HuH-7 (cell line): Measurements from ENCODE around the gene CPHXL.

Experiments
- DNase-seq: peaks from one replicate; pipeline ENCODE4 v3.0.0; 2011; ENCODE audit warnings: low spot score

Gene CPHXL

DNA sequence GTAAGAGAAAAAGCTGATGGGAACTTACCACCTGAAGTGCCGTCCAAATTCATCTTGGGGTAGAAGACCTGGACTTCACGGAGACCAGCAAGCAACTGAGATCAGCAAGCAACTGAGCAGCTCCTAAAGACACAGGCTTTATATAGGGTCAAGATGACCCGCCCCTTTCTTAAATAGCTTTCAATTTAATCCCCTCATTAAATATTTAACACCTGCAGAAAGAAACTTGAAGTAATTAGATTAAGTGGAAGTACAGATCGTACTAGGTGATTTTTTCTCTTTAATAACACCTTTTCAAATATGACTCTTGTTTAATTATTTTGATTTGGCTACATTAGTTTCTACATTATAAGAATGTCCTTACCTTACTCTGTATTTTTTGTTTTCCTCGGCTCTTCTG lies at the start of gene CPHXL:
Gene CPHXL (minus strand): TSS at position 101 of the 400 bp plus-strand sequence. CDS start 48 bp downstream, at position 53.
- DNase-seq, result no peak

DNA sequence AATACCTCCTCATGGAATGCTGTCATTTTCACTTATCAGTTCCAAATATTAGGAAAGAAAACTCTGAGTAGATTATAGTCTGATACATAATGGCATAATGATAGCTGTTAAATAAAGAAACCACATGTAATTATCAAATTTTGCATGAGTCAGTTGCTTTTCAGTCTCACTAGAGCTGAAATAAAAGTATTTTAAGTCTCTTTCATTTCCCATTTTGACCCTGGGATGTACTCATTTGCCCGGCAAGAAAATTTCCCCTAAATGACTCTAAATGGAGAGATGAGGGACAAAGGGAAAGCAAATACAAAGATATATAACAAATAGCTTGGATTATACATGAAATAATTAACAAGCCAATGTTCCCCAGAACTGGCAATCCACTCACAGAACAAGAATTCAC lies 47.9 kb upstream of the CPHXL start:
- DNase-seq, result no peak

DNA sequence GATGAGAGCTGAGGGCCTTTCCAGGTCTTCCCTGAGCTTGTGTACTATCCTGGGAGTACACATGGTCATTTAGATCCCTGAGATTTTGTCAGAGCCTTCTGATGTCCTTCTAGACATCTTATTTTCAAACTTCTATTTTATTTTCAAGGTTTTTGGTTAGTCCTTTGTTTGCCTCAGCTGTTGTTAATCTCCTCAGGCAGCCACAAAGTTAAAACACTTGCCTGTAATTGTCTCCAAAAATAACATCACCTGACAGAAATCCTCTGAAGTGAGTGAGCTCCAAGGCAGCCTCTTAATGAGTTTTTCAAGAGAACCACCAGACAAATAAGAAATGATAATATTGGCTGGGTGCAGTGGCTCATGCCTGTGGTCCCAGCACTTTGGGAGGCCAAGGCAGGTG lies 43.8 kb upstream of the CPHXL start:
- DNase-seq, result no peak

- peak; percentile 55 for DNase-seq
These were observed 38.0 kb upstream of the CPHXL start for GRCh38 chr16:75764154-75764768.

GRCh38 chr16:75763204-75763603 lies 36.9 kb upstream of the CPHXL start:
- DNase-seq, result no peak

GRCh38 chr16:75762746-75763145 lies 36.5 kb upstream of the CPHXL start:
- DNase-seq, result no peak

- no peak for DNase-seq
These were observed 34.8 kb upstream of the CPHXL start for GRCh38 chr16:75761108-75761507.

DNA sequence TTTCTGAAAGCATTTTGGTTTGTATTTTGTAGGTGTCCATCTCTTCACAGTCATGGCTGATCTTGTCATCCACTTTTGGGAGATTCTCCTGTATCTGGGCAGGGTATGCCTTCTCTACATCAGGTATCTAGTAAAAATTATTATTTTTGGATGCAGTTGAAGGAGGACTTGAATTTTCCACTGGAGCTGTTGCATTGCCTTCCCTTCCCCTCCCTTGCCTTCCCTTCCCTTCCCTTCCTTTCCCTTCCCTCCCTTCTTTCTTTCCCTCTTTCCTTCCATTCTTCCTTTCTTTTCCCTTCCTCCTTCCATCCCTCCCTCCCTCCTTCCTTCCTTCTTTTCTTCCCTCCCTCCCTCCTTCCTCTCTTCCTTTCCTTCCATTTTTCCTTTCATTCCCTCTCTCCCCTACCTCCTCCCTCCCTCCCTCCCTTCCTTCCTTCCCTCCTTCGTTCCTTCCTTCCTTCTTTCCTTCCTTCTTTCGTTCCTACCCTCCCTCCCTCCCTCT lies 33.8 kb upstream of the CPHXL start:
- DNase-seq, result no peak

DNA sequence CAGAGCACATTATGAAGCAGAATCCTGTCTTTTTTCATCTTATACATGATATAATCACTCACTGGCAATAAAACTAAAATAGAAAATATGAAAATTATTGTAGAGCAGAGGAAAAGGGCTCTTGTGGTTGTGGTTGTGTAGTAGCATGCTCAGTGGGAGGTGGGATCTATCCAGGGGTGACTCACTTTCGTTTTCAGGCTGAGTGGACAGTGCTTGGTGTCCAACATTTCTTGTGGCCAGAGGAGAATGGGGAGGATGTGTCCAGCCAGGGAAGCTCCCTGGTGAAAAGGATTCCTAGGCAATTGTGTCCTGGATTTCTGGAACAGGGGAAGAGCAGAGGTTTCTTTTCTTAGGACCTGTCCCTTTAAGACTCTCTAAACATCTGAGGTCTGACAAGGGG lies 31.9 kb upstream of the CPHXL start:
- no peak for DNase-seq

- DNase-seq, result peak; percentile 75
These were observed 27.9 kb upstream of the CPHXL start for GRCh38 chr16:75754141-75754540.

GRCh38 chr16:75750528-75750927 lies 24.2 kb upstream of the CPHXL start:
- no peak for DNase-seq

DNA sequence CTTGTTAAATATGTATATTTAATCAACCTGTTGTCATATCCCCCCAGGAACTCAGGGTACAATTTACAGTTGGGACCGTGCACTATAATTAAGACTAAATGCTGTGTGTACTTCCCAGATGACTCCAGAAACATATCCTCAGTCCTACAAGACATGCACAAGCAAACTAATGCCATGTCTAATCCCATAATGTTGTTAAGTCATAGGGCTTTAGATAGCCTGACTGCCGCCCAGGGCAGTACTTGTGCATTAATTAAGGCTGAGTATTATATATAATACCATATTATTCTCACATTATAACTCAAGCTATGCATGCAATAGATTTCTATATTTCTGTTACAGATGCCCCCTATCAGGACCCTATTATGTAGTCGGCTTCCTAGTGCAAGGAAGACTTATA lies 20.1 kb upstream of the CPHXL start:
- no peak for DNase-seq

DNA sequence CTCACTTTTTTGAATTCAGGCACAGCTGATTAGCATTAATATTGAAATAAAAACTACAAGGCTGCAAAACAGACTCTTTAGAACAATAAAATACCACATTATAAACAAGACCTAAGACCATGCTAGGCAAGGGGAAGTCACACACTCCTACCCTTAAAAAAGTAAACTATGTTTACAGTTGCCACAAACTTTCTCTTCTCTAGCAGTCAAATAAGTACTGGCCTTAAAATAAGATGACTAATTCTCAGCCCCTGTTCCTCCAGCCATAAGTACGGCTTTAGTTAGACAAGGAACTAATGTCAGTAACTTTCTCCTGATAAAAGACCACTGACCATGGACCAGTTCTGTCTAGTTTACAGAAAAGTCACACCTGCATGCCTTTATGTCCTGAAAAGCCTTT lies 19.5 kb upstream of the CPHXL start:
- no peak for DNase-seq

DNA sequence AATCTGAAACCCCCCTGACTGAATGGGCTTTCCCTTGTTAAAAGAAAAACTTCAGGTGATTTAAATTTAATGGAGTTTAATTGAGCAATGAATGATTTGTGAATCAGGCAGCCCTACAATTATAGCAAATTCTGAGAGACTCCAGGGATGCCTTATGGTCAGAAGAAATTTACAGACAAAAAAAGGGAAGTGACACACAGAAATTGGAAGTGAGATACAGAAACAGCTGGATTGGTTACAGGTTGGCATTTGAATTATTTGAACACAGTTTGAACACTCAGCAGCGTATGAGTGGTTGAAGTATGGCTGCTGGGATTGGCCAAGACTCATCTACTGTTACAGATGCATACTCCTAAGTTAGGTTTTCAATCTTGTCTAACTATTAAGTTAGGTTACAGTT lies 19.0 kb upstream of the CPHXL start:
- no peak for DNase-seq

GRCh38 chr16:75742424-75743047 lies 16.2 kb upstream of the CPHXL start:
- DNase-seq, result no peak

DNA sequence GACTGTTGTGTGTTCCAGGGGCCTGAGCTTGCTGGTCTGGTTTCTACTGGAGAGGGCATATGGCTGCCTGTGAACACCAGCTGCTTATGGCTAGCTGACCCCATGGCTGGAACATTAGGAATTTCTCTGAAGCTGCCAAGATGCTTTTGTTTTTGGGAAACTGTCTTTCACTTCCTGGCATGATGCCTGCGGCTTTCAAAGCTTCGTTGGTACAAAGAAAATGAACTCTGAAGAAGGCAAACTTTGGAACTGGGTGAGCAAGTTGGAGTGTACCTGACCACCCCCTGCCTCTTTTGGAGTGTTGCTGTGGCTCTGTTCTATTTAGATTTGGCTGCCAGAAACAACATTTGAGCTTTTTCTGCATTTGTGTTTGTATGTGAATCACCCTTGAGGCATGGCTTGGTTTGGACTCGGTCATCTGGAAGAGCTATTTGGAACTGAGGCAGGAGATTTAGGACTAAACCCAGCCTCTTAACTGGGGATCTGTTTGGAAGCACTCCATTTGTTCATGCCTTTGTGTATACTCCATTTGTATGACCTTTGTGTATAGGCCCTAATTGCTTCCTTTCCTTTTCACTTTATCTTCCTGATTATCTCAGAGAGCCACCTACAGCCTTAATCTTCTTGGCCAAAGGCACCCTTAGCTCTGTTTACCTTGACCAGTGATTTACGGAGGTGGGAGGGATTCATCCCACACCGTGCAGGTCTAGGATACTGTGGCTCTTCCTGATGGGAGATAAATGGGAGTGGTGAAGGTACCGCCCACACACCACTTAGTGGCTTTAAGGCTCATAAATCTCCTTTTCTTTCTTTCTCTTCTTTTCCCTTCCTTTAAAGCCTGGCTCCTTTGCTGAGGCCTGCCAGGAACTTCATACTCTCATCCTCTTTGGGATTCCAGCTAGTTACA lies 7.3 kb upstream of the CPHXL start:
- peak; percentile 29 for DNase-seq

GRCh38 chr16:75732871-75733270 lies 6.6 kb upstream of the CPHXL start:
- no peak for DNase-seq

DNA sequence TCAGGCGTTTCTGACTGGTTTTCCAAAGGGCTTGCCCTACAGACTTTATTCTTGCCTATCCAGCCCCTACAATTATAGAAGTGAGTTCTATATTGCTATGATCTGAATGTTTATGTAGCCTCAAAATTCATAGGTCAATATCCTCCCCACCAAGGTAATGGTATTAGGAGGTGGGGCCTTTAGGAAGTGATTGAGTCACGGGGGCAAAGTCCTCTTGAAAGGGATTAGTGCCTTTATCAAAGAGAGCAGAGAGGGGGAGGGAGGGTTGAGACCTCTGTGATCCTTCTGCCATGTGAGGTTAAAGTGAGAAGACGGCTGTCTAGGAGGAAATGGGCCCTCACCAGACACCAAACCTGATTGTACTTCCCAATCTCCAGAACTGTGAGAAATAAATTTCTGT lies 931 bp upstream of the CPHXL start:
- peak; percentile 47 for DNase-seq

DNA sequence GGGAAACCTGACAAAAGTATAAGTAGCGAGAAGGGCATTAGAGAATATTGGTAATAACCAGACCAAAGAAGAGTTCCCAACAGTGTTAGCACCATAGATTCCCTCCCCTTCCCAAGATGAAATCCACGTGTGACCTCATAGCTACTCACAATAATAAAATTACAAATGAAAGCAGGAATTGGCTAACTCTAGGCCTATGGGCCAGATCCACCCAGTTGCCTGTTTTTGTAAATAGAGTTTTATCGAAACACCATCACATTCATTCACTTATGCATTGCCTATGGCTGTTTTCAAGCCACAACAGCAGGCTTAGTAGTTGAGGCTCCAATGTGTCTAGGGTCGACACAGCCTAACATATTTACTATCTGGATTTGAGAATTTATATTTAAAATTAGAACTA lies 7.8 kb downstream of the CPHXL start:
- no peak for DNase-seq

DNA sequence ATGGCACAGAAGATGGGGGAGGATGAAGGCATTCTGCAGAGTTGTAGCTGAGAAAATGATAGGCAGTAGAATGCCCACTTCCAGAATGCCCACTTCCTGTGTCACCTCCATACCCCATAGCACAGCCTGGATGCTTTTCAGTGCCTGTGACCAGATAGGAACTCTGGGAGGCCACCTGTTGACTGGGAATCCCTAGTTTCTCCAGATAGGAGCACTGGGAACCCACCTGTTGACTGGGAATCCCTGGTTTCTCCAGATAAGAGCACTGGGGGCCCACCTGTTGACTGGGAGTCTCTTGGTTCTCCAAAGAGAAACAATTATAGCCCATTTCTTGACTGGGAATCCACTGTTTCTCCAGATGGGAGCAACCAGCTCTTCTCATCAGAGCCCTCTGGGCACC lies 11.6 kb downstream of the CPHXL start:
- DNase-seq, result no peak

- DNase-seq, result no peak
These were observed 15.9 kb downstream of the CPHXL start for GRCh38 chr16:75710344-75710743.

GRCh38 chr16:75703306-75703705 lies 23.0 kb downstream of the CPHXL start:
- no peak for DNase-seq

DNA sequence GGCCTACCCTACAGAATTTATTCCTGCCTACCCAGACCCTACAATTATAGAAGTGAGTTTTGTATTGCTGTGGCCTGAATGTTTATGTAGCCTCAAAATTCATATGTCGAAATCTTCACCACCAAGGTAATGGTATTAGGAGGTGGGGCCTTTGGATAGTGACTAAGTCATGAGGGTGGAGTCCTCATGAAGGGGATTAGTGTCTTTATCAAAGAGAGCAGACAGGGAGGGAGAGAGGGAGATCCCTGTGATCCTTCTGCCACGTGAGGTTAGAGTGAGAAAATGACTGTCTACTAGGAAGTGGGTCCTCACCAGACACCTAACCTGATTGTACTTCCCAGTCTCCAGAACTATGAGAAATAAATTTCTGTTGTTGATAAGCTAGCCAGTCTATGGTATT lies 24.0 kb downstream of the CPHXL start:
- no peak for DNase-seq
